ENCODE measurements around the gene USH1C.

- TF ChIP-seq EZH2 (IDR thresholded peaks at IDR 0.05) (no peak), POLR2AphosphoS5 (IDR thresholded peaks at IDR 0.05; ENCODE audit: borderline replicate concordance, low read depth, low read length) (no peak)
Measured at GRCh38 chr11:17508306-17508705, 35.9 kb downstream of the USH1C start.
